Adrenal gland (tissue), 5 donors: ENCODE measurements around the gene GRB10.

Experiments used
- CTCF ChIP-seq, 6 experiments: fragments of 450-650 bp in 4 of 6; fragments of 200-600 bp in 2 of 6; sonication (generic) in 1 of 6; IDR thresholded peaks; 1 replicate in 5 of 6; 2 replicates in 1 of 6; pipeline versions ENCODE4 v1.5.1 to v1.8.0; 2016 to 2021; ENCODE audit warnings: antibody characterized with exemption in 6 of 6, mild to moderate bottlenecking in 2 of 6, moderate library complexity in 1 of 6
- POLR2A ChIP-seq, 2 donors: fragments of 450-650 bp; IDR thresholded peaks; one replicate each; pipeline ENCODE4 v1.6.1; 2017; ENCODE audit warnings: antibody characterized with exemption in 2 of 2, mild to moderate bottlenecking in 2 of 2, moderate library complexity in 1 of 2
- donor health status: DM: no; HTN: no; CAD: no.

GRCh38 chr7:50790381-50790780, 7.7 kb upstream of the GRB10 start:
- TF ChIP-seq CTCF (IDR thresholded peaks at IDR 0.05) = no peak
- TF ChIP-seq POLR2A (IDR thresholded peaks at IDR 0.05) = no peak
